Measurements from ENCODE around the gene TEX14. TPM values are rescaled to one million over a fixed set of nuclear protein-coding genes. Genes with fewer than 3 reads are reported as not detected.

TEX14 gene
- total RNA-seq, 1 experiment from 2014 or later, result 0.89 TPM

DNA sequence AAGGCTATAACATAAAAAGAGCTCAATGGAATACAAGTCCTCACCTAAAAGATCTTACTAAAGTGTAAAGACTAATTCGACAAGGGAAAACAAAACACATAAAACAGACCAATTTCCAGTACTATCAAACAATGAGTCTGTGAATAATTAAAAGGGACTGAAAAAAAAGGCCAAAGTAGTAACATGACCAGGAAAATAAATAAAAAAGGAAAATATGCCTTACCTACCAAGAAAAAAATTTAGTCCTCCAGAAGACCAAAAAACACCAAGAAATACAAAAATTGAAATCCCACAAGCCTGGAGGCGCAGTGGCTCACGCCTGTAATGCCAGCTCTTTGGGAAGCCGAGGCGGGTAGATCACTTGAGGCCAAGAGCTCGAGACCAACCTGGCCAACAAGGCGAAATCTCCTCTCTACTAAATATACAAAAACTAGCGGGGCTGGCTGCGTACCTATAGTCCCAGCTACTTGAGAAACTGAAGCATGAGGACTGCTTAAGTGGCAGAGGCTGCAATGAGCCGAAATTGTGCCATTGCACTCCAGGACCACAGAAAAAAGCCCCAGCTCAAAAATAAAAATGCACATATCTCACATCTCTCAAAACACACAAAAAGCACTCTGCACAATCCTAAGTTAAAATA is 60.8 kb downstream of the TEX14 start:
- Histone ChIP-seq H3K9me2 (ENCODE audit: insufficient read depth) (no peaks in the 10 kb centered on the region), H3K4me3 (replicated peaks in 1 of 2; ENCODE audit: low read depth in 1 of 2, low read length in 2 of 2) (no peak overlapping the region), H2AFZ (ENCODE audit: low read depth, low read length, poor library complexity, severe bottlenecking) (no peak overlapping the region), H3K79me2 (ENCODE audit: insufficient read depth, low read length) (no peaks in the 10 kb centered on the region), H4K20me1 (ENCODE audit: insufficient read depth) (no peaks in the 10 kb centered on the region), H3K4me2 (ENCODE audit: low read length) (peak overlapping the region; percentile 22), H3K9ac (ENCODE audit: low read length) (peak overlapping the region; percentile 26), H3K27me3 (ENCODE audit: insufficient read depth, low read length) (no peaks in the 10 kb centered on the region), H3K27ac (ENCODE audit: low read depth, low read length) (peak overlapping the region; percentile 80), H3K9me3 (ENCODE audit: control insufficient read depth in 1 of 2, insufficient read depth in 1 of 2, low read depth in 1 of 2, low read length in 2 of 2) (no peaks in the 10 kb centered on the region), H3K36me3 (ENCODE audit: control insufficient read depth in 1 of 2, insufficient read depth in 2 of 2, low read length in 2 of 2) (no peaks in the 10 kb centered on the region), H3K4me1 (ENCODE audit: control insufficient read depth in 1 of 2, insufficient read depth in 2 of 2, low read length in 2 of 2) (peaks cover 11 to 18% of the 10 kb centered on the region in 2 experiments)
- DNase-seq (ENCODE audit: low read depth, low spot score), result peak; percentile 98
- ChIA-PET POLR2A (interaction anchor here (0.5 to 5.4 kb wide), 89 partner anchors 10 to 1775 kb away, joined by 3 to 338 read pairs (median 4); partner anchors contain the start of genes MKS1, MTMR4, PRR11 and RAD51C), CTCF (interaction anchor here (0.8 to 2.6 kb wide), 11 partner anchors 17 to 374 kb away, joined by 3 to 19 read pairs (median 6); partner anchors contain the start of gene MTMR4), RAD21 (ENCODE audit: low non-redundant PET in 1 of 2, low total read pairs in 2 of 2, uncharacterized antibody in 2 of 2, unreplicated experiment in 2 of 2) (interaction anchor here (0.7 to 1.4 kb wide), 4 partner anchors 36 to 96 kb away, joined by 3 to 4 read pairs (median 3); no protein-coding TSS in a partner anchor)
- intact Hi-C loops (cut with micrococcal nuclease), result loop anchor here (1.0 to 2.0 kb wide), 5 partner anchors 28 to 113 kb away; no protein-coding TSS in a partner anchor
- ATAC-seq, result peak; percentile 68; the same call in 1 of the 2 replicates
- TF ChIP-seq CEBPB (IDR thresholded peaks at IDR 0.05; ENCODE audit: low read depth) (no peak), EZH2phosphoT487 (IDR thresholded peaks at IDR 0.05; ENCODE audit: borderline replicate concordance) (no peak)
- BruUV-seq (replicated peaks), result TSS peak; percentile 98

DNA sequence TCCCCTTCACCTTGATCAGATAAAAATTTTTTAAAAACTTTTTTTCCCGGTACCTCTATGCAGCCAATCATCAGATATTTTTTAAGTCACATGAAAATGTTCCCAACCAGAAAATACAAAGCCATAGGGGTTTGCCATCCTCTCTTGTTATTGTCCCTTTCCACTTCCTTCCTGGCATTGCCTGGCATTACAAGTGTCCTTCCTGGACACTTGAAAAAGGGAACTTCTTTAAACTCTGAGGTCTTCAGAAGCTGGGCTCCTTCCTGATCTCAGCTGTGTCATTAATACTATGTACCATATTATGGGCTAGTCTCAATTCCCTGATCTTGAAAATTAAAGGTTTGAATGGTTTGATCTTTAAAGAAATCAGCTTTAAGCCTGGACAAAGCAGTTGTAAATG is 64.9 kb downstream of the TEX14 start:
- DNase-seq (ENCODE audit: low read depth, low spot score), result no peak
- H3K9me3 ChIP-seq (ENCODE audit: control insufficient read depth in 1 of 2, insufficient read depth in 1 of 2, low read depth in 1 of 2, low read length in 2 of 2), result no peaks in the 10 kb centered on the region
- BruUV-seq (replicated peaks), result no TSS peak
- no peaks in the 10 kb centered on the region for H3K9me2 ChIP-seq (ENCODE audit: insufficient read depth)
- H3K9ac ChIP-seq (ENCODE audit: low read length), result no peak overlapping the region
- CTCF ChIA-PET, result no interaction called here
- no peaks in the 10 kb centered on the region for H4K20me1 ChIP-seq (ENCODE audit: insufficient read depth)
- TF ChIP-seq SRF (IDR thresholded peaks at IDR 0.05; ENCODE audit: low read depth) (no peak), YY1 (IDR thresholded peaks at IDR 0.05; ENCODE audit: extremely low read depth, insufficient replicate concordance, low read depth, low read length) (no peak), ZFX (IDR thresholded peaks at IDR 0.05) (no peak), CEBPB (IDR thresholded peaks at IDR 0.05; ENCODE audit: low read depth) (no peak), RAD21 (IDR thresholded peaks at IDR 0.05; ENCODE audit: low read depth) (no peak), EZH2phosphoT487 (IDR thresholded peaks at IDR 0.05; ENCODE audit: borderline replicate concordance) (no peak), SIN3A (IDR thresholded peaks at IDR 0.05; ENCODE audit: low read depth) (no peak), CBX3 (IDR thresholded peaks at IDR 0.05; ENCODE audit: low read depth) (no peak), POLR2A (IDR thresholded peaks at IDR 0.05; ENCODE audit: borderline replicate concordance, extremely low read depth, insufficient read depth, insufficient read length) (no peak), JUND (IDR thresholded peaks at IDR 0.05) (no peak)
- RAD21 ChIA-PET (ENCODE audit: low non-redundant PET in 1 of 2, low total read pairs in 2 of 2, uncharacterized antibody in 2 of 2, unreplicated experiment in 2 of 2), result no interaction called here
- no peak overlapping the region for H3K4me3 ChIP-seq (replicated peaks in 1 of 2; ENCODE audit: low read depth in 1 of 2, low read length in 2 of 2)
- POLR2A ChIA-PET, result interaction anchor here (0.6 to 2.8 kb wide), 2 partner anchors 31 to 455 kb away, joined by 3 to 13 read pairs; no protein-coding TSS in a partner anchor
- ATAC-seq, result no peak
- no peak overlapping the region for H3K4me2 ChIP-seq (ENCODE audit: low read length)
- H3K27me3 ChIP-seq (ENCODE audit: insufficient read depth, low read length), result no peaks in the 10 kb centered on the region
- peaks cover 7 to 11% of the 10 kb centered on the region in 2 experiments; a peak in 3 of 4 replicates for H3K4me1 ChIP-seq (ENCODE audit: control insufficient read depth in 1 of 2, insufficient read depth in 2 of 2, low read length in 2 of 2)
- no peak overlapping the region for H2AFZ ChIP-seq (ENCODE audit: low read depth, low read length, poor library complexity, severe bottlenecking)
- no peak overlapping the region for H3K27ac ChIP-seq (ENCODE audit: low read depth, low read length)
- intact Hi-C loops (cut with micrococcal nuclease), result no loop called here
- no peaks in the 10 kb centered on the region for H3K79me2 ChIP-seq (ENCODE audit: insufficient read depth, low read length)
- H3K36me3 ChIP-seq (ENCODE audit: control insufficient read depth in 1 of 2, insufficient read depth in 2 of 2, low read length in 2 of 2), result no peaks in the 10 kb centered on the region
